Hair follicle dermal papilla cell (primary cell): ENCODE measurements around the gene ACSS2. TPM values are rescaled to one million over a fixed set of nuclear protein-coding genes. Genes with fewer than 3 reads are reported as not detected.

ENCODE experiments used
- total RNA-seq: library from RNA; depleted of rRNA; stranded (reverse); fragments of >200 nt; gene quantifications from 2 replicates; pipeline ENCODE4 v1.2.3, GENCODE V29; 2012

ACSS2 gene, protein sequence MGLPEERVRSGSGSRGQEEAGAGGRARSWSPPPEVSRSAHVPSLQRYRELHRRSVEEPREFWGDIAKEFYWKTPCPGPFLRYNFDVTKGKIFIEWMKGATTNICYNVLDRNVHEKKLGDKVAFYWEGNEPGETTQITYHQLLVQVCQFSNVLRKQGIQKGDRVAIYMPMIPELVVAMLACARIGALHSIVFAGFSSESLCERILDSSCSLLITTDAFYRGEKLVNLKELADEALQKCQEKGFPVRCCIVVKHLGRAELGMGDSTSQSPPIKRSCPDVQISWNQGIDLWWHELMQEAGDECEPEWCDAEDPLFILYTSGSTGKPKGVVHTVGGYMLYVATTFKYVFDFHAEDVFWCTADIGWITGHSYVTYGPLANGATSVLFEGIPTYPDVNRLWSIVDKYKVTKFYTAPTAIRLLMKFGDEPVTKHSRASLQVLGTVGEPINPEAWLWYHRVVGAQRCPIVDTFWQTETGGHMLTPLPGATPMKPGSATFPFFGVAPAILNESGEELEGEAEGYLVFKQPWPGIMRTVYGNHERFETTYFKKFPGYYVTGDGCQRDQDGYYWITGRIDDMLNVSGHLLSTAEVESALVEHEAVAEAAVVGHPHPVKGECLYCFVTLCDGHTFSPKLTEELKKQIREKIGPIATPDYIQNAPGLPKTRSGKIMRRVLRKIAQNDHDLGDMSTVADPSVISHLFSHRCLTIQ
- total RNA-seq = 74.3 and 76.7 TPM in 2 replicates

GRCh38 chr20:34876406-34877282, at the start of gene ACSS2:
Gene ACSS2 (plus strand): TSS chr20:34876612. CDS start chr20:34876646, 34 bp downstream.

GRCh38 chr20:34872622-34873224, 3.7 kb upstream of the ACSS2 start, which contains the start of gene GGT7:
Gene GGT7 (minus strand): TSS chr20:34872856. CDS start chr20:34872815, 41 bp downstream.

GRCh38 chr20:34955231-34956040, 79.0 kb downstream of the ACSS2 start, which contains the start of the genes GSS and MYH7B:
Gene GSS (minus strand): TSS chr20:34955806. CDS start chr20:34951852, 3,954 bp downstream.
Gene MYH7B (plus strand): TSS chr20:34955868. CDS start chr20:34978006, 22,138 bp downstream.

Other genes with a start within 250 kb of the ACSS2 start
- 8.8 and 12.6 TPM in 2 replicates for gene PIGU, start 199.5 kb upstream of the ACSS2 start, total RNA-seq
- 4.7 and 6.2 TPM in 2 replicates for gene TP53INP2, start 172.3 kb upstream of the ACSS2 start, total RNA-seq
- gene NCOA6, start 51.0 kb upstream of the ACSS2 start, total RNA-seq = 11.1 and 13.8 TPM in 2 replicates
- 14.6 and 16.6 TPM in 2 replicates for gene GGT7, start 3.8 kb upstream of the ACSS2 start, total RNA-seq
- gene GSS, start 79.2 kb downstream of the ACSS2 start, total RNA-seq = 57.1 and 60.6 TPM in 2 replicates
- under 0.01 and 0.61 TPM in 2 replicates for gene MYH7B, start 79.3 kb downstream of the ACSS2 start, total RNA-seq
- gene TRPC4AP, start 216.2 kb downstream of the ACSS2 start, total RNA-seq = 114 TPM in 2 replicates